Caco-2 (cell line): ENCODE data around the gene CCNB1. TPM values are rescaled to one million over a fixed set of nuclear protein-coding genes. Genes with fewer than 3 reads are reported as not detected.

Source experiments
- BruUV-seq: library from RNA; stranded (reverse); fragments of 400-500 nt; replicated peaks from 2 replicates; lab custom pipeline; 2021; lab: Mats Ljungman, UMichigan
- CTCF ChIA-PET: fragments of 300-600 bp; sonication (Branson Sonifier 250); formaldehyde crosslinking; loops from one replicate; lab custom pipeline; 2022; ENCODE audit warnings: antibody characterized with exemption; lab: Charles Lee
- POLR2A ChIA-PET: fragments of 300-600 bp; sonication (Branson Sonifier 250); formaldehyde crosslinking; loops from one replicate; lab custom pipeline; 2022; ENCODE audit warnings: antibody characterized with exemption; lab: Charles Lee
- DNase-seq, 2 experiments: peaks; one replicate each; pipeline versions ENCODE4 v3.0.0 to v3.0.0-alpha.2; 2020 to 2022
- H3K27me3 ChIP-seq: replicated peaks from 2 replicates; pipeline ENCODE4 v1.6.0; 2011; ENCODE audit warnings: low read length; ENCODE audit not compliant: control insufficient read depth, insufficient read depth
- H3K36me3 ChIP-seq: 2 replicates; pipeline ENCODE4 v1.5.1; 2011; ENCODE audit warnings: low read length; ENCODE audit not compliant: control insufficient read depth, insufficient read depth
- H3K4me1 ChIP-seq: fragments of 250-450 bp; sonication (Bioruptor Pico); 2 replicates; pipeline ENCODE4 v1.5.1; 2020; ENCODE audit warnings: mild to moderate bottlenecking
- H3K4me3 ChIP-seq: 2 replicates; pipeline ENCODE4 v1.5.1; 2011; ENCODE audit warnings: low read depth, mild to moderate bottlenecking, control low read depth, low read length
- H3K9me3 ChIP-seq: fragments of 250-450 bp; sonication (Bioruptor Pico); 2 replicates; pipeline ENCODE4 v1.5.1; 2020; ENCODE audit warnings: mild to moderate bottlenecking, moderate library complexity
- H3K27ac Mint-ChIP-seq: one replicate; pipeline ENCODE4 v1.8.0; 2022; ENCODE audit warnings: mixed read lengths; ENCODE audit not compliant: unreplicated experiment
- H3K27me3 Mint-ChIP-seq: one replicate; pipeline ENCODE4 v1.8.0; 2022; ENCODE audit warnings: mixed read lengths; ENCODE audit not compliant: insufficient read depth, unreplicated experiment
- H3K36me3 Mint-ChIP-seq: one replicate; pipeline ENCODE4 v1.8.0; 2022; ENCODE audit warnings: mild to moderate bottlenecking, mixed read lengths; ENCODE audit not compliant: insufficient read depth, unreplicated experiment
- H3K4me1 Mint-ChIP-seq: one replicate; pipeline ENCODE4 v1.8.0; 2022; ENCODE audit warnings: low read depth, mixed read lengths; ENCODE audit not compliant: unreplicated experiment
- H3K4me3 Mint-ChIP-seq: one replicate; pipeline ENCODE4 v1.8.0; 2022; ENCODE audit warnings: mild to moderate bottlenecking, moderate library complexity, mixed read lengths; ENCODE audit not compliant: unreplicated experiment
- H3K9me3 Mint-ChIP-seq: one replicate; pipeline ENCODE4 v1.8.0; 2022; ENCODE audit warnings: mixed read lengths; ENCODE audit not compliant: unreplicated experiment
- intact Hi-C: fragments of 100-400 bp; cut with micrococcal nuclease; formaldehyde crosslinking; loops from one replicate; pipeline ENCODE4 v1.10.0; 2022; ENCODE audit not compliant: unreplicated experiment
- total RNA-seq: library from RNA; stranded (reverse); gene quantifications from 2 replicates; pipeline ENCODE4 v1.2.3, GENCODE V29; 2022
- TF ChIP-seq, protein P1 (sequence below), 2 experiments: fragments of 200-600 bp in 1 of 2; IDR thresholded peaks; 1 replicate in 1 of 2; 2 replicates in 1 of 2; pipeline versions ENCODE4 v1.5.1 to v1.8.0; 2011 to 2022; ENCODE audit warnings: antibody characterized with exemption in 1 of 2, control low read depth in 1 of 2, inconsistent platforms in 1 of 2, low read depth in 1 of 2, low read length in 1 of 2, mild to moderate bottlenecking in 1 of 2, moderate library complexity in 1 of 2; ENCODE audit not compliant: insufficient read depth in 1 of 2, severe bottlenecking in 1 of 2, unreplicated experiment in 1 of 2

The CCNB1 gene
- total RNA-seq, 1 experiment from 2014 or later: 338 TPM

DNA sequence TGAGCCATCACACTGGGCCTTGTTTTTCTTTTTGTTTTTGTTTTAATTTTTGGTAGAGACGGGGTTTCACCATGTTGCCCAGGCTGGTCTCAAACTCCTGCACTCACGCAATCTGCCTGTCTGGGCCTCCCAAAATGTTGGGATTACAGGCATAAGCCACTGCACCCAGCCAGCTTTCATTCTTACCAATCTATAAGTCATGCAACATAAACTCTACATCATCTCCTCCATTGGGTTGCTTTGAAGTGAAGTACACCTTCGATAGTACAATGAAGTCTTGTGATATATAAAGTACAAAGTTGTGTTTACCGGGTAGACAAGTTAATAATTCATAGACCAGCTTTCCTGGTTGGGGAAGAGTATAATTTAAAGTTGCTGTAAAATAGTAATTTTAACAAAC, 58.9 kb downstream of the CCNB1 start:
- intact Hi-C loops: no loop called here
- no TSS peak for BruUV-seq
- Histone ChIP-seq H3K36me3 (no peaks in the 10 kb centered on the region), H3K4me1 (peaks cover 18% of the 10 kb centered on the region; the same call in 1 of the 2 replicates), H3K9me3 (no peaks in the 10 kb centered on the region), H3K4me3 (no peak overlapping the region), H3K27me3 (no peaks in the 10 kb centered on the region)
- POLR2A ChIA-PET: no interaction called here
- no peak overlapping the region for H3K4me3 Mint-ChIP-seq
- peaks cover 49% of the 10 kb centered on the region for H3K36me3 Mint-ChIP-seq
- TF ChIP-seq, protein P1, sequence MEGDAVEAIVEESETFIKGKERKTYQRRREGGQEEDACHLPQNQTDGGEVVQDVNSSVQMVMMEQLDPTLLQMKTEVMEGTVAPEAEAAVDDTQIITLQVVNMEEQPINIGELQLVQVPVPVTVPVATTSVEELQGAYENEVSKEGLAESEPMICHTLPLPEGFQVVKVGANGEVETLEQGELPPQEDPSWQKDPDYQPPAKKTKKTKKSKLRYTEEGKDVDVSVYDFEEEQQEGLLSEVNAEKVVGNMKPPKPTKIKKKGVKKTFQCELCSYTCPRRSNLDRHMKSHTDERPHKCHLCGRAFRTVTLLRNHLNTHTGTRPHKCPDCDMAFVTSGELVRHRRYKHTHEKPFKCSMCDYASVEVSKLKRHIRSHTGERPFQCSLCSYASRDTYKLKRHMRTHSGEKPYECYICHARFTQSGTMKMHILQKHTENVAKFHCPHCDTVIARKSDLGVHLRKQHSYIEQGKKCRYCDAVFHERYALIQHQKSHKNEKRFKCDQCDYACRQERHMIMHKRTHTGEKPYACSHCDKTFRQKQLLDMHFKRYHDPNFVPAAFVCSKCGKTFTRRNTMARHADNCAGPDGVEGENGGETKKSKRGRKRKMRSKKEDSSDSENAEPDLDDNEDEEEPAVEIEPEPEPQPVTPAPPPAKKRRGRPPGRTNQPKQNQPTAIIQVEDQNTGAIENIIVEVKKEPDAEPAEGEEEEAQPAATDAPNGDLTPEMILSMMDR (IDR thresholded peaks at IDR 0.05; ENCODE audit: insufficient read depth in 1 of 2, low read depth in 1 of 2, low read length in 1 of 2, severe bottlenecking in 1 of 2, unreplicated experiment in 1 of 2): no peak
- no peak overlapping the region for H3K27ac Mint-ChIP-seq
- H3K9me3 Mint-ChIP-seq: no peaks in the 10 kb centered on the region
- no peaks in the 10 kb centered on the region for H3K27me3 Mint-ChIP-seq
- CTCF ChIA-PET: no interaction called here
- H3K4me1 Mint-ChIP-seq: peaks cover 8% of the 10 kb centered on the region
- DNase-seq: no peak

Other genes starting within 250 kb of the CCNB1 start
- gene SLC30A5, start 73.1 kb upstream of the CCNB1 start, total RNA-seq: 61.7 and 64.5 TPM in 2 replicates
- gene CENPH, start 22.4 kb downstream of the CCNB1 start, total RNA-seq: 30.2 and 32.4 TPM in 2 replicates
- gene CDK7, start 67.7 kb downstream of the CCNB1 start, total RNA-seq: 82.4 and 90.5 TPM in 2 replicates
- gene CCDC125, start 165.7 kb downstream of the CCNB1 start, total RNA-seq: 20.8 and 22.4 TPM in 2 replicates
- 66.8 and 75.1 TPM in 2 replicates for gene AK6, start 202.4 kb downstream of the CCNB1 start, total RNA-seq
- 92.5 and 101 TPM in 2 replicates for gene TAF9, start 202.4 kb downstream of the CCNB1 start, total RNA-seq
- 33.8 and 36.0 TPM in 2 replicates for gene RAD17, start 202.7 kb downstream of the CCNB1 start, total RNA-seq
- 47.2 and 50.3 TPM in 2 replicates for gene MARVELD2, start 248.0 kb downstream of the CCNB1 start, total RNA-seq